ENCODE data around the gene ABCA2. TPM values are rescaled to one million over a fixed set of nuclear protein-coding genes. Genes with fewer than 3 reads are reported as not detected.

Gene ABCA2
- total and polyA plus RNA-seq, 8 donors = 7.3 to 385 (median 44.2) TPM

DNA sequence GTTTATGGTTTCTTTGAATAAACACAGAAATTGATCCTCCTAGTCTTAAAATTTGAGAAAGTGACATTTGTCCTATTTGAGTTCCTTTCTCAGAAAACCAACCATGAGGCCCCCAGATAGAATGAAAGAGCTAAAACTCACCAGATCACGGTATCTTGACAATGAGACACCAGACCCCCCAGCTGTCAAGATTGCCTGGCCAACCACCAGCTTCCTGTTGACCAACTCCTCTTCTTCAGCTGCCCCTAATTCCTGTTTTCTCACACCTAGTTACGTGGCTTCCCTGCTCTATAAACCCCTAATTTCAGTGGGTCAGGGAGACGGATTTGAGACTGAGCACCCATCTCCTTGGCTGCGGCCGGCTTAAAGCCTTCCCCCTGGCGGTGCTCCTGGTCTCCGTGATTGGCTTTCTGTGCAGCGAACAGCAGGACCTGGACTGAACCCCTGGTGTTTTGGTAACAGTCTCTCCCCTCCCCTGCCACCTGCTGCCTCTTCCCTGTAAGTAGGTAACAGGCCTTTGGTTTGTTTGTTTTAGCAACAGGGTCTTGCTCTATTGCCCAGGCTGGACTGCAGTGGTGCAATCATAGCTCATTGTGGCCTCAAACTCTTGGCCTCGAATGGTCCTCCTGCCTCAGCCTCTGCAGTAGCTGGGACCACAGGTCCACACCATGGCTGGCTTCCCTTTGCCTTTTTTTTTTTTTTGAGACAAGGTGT, 30.6 kb upstream of the ABCA2 start:
- H3K9me3 ChIP-seq = no peaks in the 10 kb centered on the region
- TF ChIP-seq POLR2AphosphoS5 (IDR thresholded peaks at IDR 0.05) (no peak), CTCF (IDR thresholded peaks at IDR 0.05) (no peak)
- H3K4me3 ChIP-seq = no peak overlapping the region
- H3K27ac ChIP-seq = no peak overlapping the region
- WGBS, 5 donors = 80 to 91% (median 88%) methylated on average over 9 of the region's 9 CpGs
- peaks cover 26 to 49% (median 40%) of the 10 kb centered on the region in 4 donors for H3K4me1 ChIP-seq
- peaks cover 0 to 18% (median 7%) of the 10 kb centered on the region in 3 donors for H3K27me3 ChIP-seq
- no peak for DNase-seq
- no peaks in the 10 kb centered on the region for H3K36me3 ChIP-seq
- intact Hi-C loops (cut with DNase I; ENCODE audit: low total_unique reads) = no loop called here

- DNase-seq = no peak
- no peaks in the 10 kb centered on the region for H3K36me3 ChIP-seq
- intact Hi-C loops (cut with DNase I; ENCODE audit: low total_unique reads) = no loop called here
- H3K4me1 ChIP-seq = peaks cover 36 to 56% (median 49%) of the 10 kb centered on the region in 4 donors
- TF ChIP-seq POLR2AphosphoS5 (IDR thresholded peaks at IDR 0.05) (no peak), EP300 (IDR thresholded peaks at IDR 0.05) (no peak), CTCF (IDR thresholded peaks at IDR 0.05) (no peak), POLR2A (IDR thresholded peaks at IDR 0.05) (no peak)
- peaks cover 4 to 25% (median 18%) of the 10 kb centered on the region in 3 donors for H3K27me3 ChIP-seq
- H3K27ac ChIP-seq = no peak overlapping the region
- 57 to 74% (median 66%) methylated on average over 12 to 16 of the region's 16 CpGs for WGBS, 5 donors
- H3K9me3 ChIP-seq = no peaks in the 10 kb centered on the region
- H3K4me3 ChIP-seq = no peak overlapping the region
Observed at GRCh38 chr9:137057545-137057944, 29.5 kb upstream of the ABCA2 start.

DNA sequence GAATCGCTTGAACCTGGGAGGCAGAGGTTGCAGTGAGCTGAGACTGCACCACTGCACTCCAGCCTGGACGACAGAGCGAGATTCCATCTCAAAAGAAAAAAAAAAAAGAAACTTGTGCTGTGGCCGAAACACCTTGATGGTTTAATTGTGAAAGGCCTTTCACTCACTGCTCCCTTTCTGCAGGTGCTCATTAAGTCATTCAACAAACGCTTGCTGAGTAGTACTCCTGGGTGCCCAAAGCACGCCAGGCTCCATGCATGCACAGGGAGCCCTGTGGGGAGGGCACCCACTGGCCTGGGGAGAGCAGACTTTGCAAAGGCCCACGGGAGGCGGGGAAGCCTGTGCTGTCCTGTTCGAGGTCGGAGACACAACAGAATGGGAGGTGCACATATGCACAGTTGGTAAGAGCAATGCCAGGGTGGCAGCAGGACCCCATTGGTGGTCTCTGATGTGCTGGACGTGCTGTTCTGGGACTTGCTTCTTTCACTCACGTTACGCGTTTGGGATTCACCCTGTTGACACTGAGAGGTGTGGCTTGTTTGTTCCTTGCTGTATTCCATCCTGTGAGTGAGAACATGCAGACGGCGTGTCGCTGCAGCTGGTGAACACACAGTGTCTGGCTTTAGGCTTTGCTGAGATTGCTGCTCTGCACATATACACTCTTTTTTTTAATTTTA, 28.8 kb upstream of the ABCA2 start:
- Histone ChIP-seq H3K36me3 (no peaks in the 10 kb centered on the region), H3K27me3 (peaks cover 4 to 32% (median 21%) of the 10 kb centered on the region in 3 donors), H3K27ac (no peak overlapping the region), H3K4me3 (no peak overlapping the region), H3K9me3 (no peaks in the 10 kb centered on the region), H3K4me1 (peaks cover 36 to 57% (median 49%) of the 10 kb centered on the region in 4 donors)
- intact Hi-C loops (cut with DNase I; ENCODE audit: low total_unique reads) = no loop called here
- DNase-seq = no peak
- 48 to 59% (median 58%) methylated on average over 17 of the region's 17 CpGs for WGBS, 5 donors
- TF ChIP-seq POLR2A (IDR thresholded peaks at IDR 0.05) = no peak

DNA sequence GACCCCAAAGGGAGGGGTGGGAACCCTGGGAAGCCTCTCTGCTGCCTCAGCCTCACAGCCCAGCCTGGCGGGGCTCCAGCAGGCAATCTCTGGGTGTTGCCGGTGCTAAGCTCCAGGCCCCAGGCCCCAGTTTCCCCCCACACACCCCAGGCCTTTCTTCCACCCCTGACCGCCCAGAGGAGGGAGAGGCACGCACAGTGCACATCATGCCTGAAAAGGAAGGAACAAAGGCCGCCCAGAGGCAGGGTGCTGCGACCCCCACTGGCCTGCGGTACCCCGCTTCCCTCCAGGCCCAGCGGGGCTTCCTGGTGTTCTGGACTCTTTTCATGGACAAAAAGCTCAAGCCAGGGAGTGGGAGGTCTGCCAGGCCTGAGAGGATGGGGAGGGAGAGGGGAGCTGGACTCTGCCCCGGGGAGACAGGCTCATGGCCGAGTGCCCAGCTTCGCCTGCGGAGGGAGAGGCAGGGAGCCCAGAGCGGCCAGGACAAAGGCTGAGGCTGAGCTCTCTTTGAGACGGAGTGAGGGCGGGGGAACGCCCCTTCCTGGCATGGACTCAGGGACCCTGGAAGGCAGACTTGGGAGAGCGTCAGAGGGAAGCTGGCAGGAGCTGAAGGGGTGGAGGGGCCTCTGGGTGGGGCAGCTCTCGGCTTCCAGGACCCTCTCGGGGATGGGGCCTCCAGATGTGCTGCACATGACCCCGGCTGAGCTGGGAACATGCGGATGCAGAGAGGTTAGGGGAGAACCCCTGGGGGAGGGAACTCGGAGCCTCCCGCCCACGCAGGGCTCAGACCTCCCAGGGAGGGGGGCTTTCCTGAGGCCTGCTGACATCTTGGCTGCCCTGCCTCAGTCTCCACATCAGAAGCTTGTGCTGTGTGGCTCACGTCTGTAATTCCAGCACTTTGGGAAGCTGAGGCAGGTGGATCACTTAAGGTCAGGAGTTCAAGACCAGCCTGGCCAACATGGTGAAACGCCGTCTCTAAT, 27.6 kb upstream of the ABCA2 start:
- peaks cover 36 to 57% (median 49%) of the 10 kb centered on the region in 4 donors for H3K4me1 ChIP-seq
- TF ChIP-seq POLR2A (IDR thresholded peaks at IDR 0.05) (no peak), POLR2AphosphoS5 (IDR thresholded peaks at IDR 0.05) (peak in 1 of 3 donors; percentile 42)
- no peaks in the 10 kb centered on the region for H3K36me3 ChIP-seq
- intact Hi-C loops (cut with DNase I; ENCODE audit: low total_unique reads) = no loop called here
- H3K27ac ChIP-seq = peak overlapping the region; percentile 75 to 86 (median 78)
- WGBS, 5 donors = 10 to 20% (median 16%) methylated on average over 21 to 28 of the region's 28 CpGs
- no peaks in the 10 kb centered on the region for H3K9me3 ChIP-seq
- H3K4me3 ChIP-seq = peak overlapping the region in 1 of 4 donors; percentile 61
- DNase-seq = peak; percentile 94 to 97
- peaks cover 4 to 44% (median 25%) of the 10 kb centered on the region in 3 donors for H3K27me3 ChIP-seq

- H3K4me3 ChIP-seq = peak overlapping the region in 2 of 4 donors; percentile 49 to 61
- DNase-seq = no peak
- intact Hi-C loops (cut with DNase I; ENCODE audit: low total_unique reads) = no loop called here
Observed at GRCh38 chr9:137054932-137055384, 26.9 kb upstream of the ABCA2 start.

More at GRCh38 chr9:137054932-137055384, 26.9 kb upstream of the ABCA2 start:
- no peak for TF ChIP-seq CTCF (IDR thresholded peaks at IDR 0.05)
- no peak for TF ChIP-seq POLR2A (IDR thresholded peaks at IDR 0.05)
- no peak for TF ChIP-seq POLR2AphosphoS5 (IDR thresholded peaks at IDR 0.05)
- no peak for TF ChIP-seq EP300 (IDR thresholded peaks at IDR 0.05)
- Histone ChIP-seq H3K4me1 (peaks cover 36 to 57% (median 49%) of the 10 kb centered on the region in 4 donors), H3K9me3 (no peaks in the 10 kb centered on the region), H3K36me3 (no peaks in the 10 kb centered on the region), H3K27ac (peak overlapping the region; percentile 75 to 86 (median 78)), H3K27me3 (peaks cover 4 to 51% (median 25%) of the 10 kb centered on the region in 3 donors)
- WGBS, 5 donors = 45 to 68% (median 56%) methylated on average over 14 to 17 of the region's 17 CpGs

Measured in stomach (tissue), 9 donors.